Osteoblast (primary cell): ENCODE data around the gene HDAC4. TPM values are rescaled to one million over a fixed set of nuclear protein-coding genes. Genes with fewer than 3 reads are reported as not detected.

Source experiments
- DNase-seq: peaks from one replicate; pipeline ENCODE4 v3.0.0; 2011; ENCODE audit warnings: low spot score, mixed read lengths; ENCODE audit not compliant: insufficient read length; ENCODE audit errors: missing footprints
- H2AFZ ChIP-seq: 2 replicates; pipeline ENCODE4 v1.6.0; 2011; ENCODE audit warnings: mild to moderate bottlenecking, low read length
- H3K27ac ChIP-seq: 2 replicates; pipeline ENCODE4 v1.5.1; 2011; ENCODE audit warnings: mild to moderate bottlenecking, low read depth, low read length, moderate library complexity
- H3K27me3 ChIP-seq: 2 replicates; pipeline ENCODE4 v1.6.0; 2012; ENCODE audit warnings: mild to moderate bottlenecking, control low read depth, inconsistent platforms, low read length, moderate library complexity; ENCODE audit not compliant: insufficient read depth
- H3K36me3 ChIP-seq: 2 replicates; pipeline ENCODE4 v1.5.1; 2011; ENCODE audit warnings: mild to moderate bottlenecking, low read length, control low read depth, moderate library complexity; ENCODE audit not compliant: insufficient read depth
- H3K4me1 ChIP-seq: 2 replicates; pipeline ENCODE4 v1.5.1; 2011; ENCODE audit warnings: mild to moderate bottlenecking, low read length, control low read depth, moderate library complexity; ENCODE audit not compliant: insufficient read depth
- H3K4me2 ChIP-seq: 2 replicates; pipeline ENCODE4 v1.6.0; 2011; ENCODE audit warnings: mild to moderate bottlenecking, low read length; ENCODE audit not compliant: insufficient read depth
- H3K4me3 ChIP-seq: fragments of 200-600 bp; sonication (generic); 3 replicates; pipeline ENCODE4 v1.5.1; 2012; ENCODE audit warnings: mild to moderate bottlenecking, low read length, inconsistent platforms; ENCODE audit not compliant: insufficient read depth
- H3K79me2 ChIP-seq: 2 replicates; pipeline ENCODE4 v1.6.0; 2012; ENCODE audit warnings: mild to moderate bottlenecking, low read length, control low read depth, inconsistent platforms; ENCODE audit not compliant: insufficient read depth
- H3K9me3 ChIP-seq: 2 replicates; pipeline ENCODE4 v1.5.1; 2011; ENCODE audit warnings: low read depth, low read length, control low read depth
- H4K20me1 ChIP-seq: 2 replicates; pipeline ENCODE4 v1.6.0; 2012; ENCODE audit warnings: mild to moderate bottlenecking, low read length, control low read depth; ENCODE audit not compliant: insufficient read depth
- total RNA-seq: library from RNA; depleted of rRNA; stranded (reverse); fragments of >200 nt; gene quantifications from 2 replicates; pipeline ENCODE4 v1.2.3, GENCODE V29; 2012
- TF ChIP-seq, protein P1 (sequence below): IDR thresholded peaks from 2 replicates; pipeline ENCODE4 v1.5.1; 2011; ENCODE audit warnings: mild to moderate bottlenecking, low read depth, low read length, moderate library complexity; ENCODE audit errors: extremely low read depth

HDAC4 gene
- total RNA-seq, 1 donor, result 30.8 TPM

DNA sequence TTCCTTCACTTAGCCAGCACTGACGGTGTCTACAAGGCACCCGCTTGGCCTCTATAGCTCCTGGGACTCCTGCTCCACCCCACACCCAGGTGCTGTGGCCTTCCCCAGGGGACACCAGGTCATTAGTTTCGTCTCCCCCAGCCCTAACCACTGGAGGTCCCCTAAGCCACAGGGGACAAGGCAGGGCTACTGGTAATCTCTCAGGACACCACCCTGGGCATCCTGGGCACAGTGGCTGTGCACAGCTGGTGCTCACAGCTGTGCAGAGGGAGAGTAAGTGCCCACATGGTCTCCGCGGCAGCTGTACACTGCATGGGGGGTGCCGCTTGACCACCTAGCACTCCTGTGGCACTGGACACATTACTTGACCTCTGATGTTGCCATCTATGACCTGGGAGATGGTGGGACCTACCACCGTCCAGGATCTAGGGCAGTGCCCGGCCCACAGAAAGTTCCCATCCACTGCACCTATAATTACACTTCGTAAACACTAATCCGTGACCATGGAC is 134.0 kb downstream of the HDAC4 start:
- DNase-seq, result peak; percentile 85
- peak overlapping the region; percentile 61 for H2AFZ ChIP-seq
- peaks cover 5% of the 10 kb centered on the region for H4K20me1 ChIP-seq
- peaks cover 47% of the 10 kb centered on the region for H3K79me2 ChIP-seq
- TF ChIP-seq, protein P1, sequence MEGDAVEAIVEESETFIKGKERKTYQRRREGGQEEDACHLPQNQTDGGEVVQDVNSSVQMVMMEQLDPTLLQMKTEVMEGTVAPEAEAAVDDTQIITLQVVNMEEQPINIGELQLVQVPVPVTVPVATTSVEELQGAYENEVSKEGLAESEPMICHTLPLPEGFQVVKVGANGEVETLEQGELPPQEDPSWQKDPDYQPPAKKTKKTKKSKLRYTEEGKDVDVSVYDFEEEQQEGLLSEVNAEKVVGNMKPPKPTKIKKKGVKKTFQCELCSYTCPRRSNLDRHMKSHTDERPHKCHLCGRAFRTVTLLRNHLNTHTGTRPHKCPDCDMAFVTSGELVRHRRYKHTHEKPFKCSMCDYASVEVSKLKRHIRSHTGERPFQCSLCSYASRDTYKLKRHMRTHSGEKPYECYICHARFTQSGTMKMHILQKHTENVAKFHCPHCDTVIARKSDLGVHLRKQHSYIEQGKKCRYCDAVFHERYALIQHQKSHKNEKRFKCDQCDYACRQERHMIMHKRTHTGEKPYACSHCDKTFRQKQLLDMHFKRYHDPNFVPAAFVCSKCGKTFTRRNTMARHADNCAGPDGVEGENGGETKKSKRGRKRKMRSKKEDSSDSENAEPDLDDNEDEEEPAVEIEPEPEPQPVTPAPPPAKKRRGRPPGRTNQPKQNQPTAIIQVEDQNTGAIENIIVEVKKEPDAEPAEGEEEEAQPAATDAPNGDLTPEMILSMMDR, result no peak
- no peaks in the 10 kb centered on the region for H3K9me3 ChIP-seq
- H3K4me2 ChIP-seq, result peak overlapping the region; percentile 57
- peak overlapping the region; percentile 86 for H3K27ac ChIP-seq
- H3K4me1 ChIP-seq, result peaks cover 48% of the 10 kb centered on the region
- no peaks in the 10 kb centered on the region for H3K27me3 ChIP-seq
- H3K36me3 ChIP-seq, result no peaks in the 10 kb centered on the region
- H3K4me3 ChIP-seq, result peak overlapping the region; percentile 46

DNA sequence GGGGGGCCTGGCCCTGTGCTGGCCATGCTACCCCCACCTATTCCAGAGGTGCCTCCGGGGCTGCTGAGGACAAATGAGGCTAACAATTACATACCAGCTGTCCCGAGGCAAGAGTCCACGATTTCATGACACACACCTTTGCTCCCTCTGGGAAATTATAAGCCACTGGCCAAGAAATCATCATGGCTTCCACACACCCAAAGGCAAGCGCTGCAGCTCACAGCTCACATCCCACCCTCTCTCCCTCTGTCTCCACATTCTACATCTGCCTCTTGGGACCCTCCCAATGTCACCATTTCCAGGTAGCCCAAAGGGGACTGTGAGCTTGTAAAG is 134.4 kb downstream of the HDAC4 start:
- no peak overlapping the region for H3K4me3 ChIP-seq
- no peaks in the 10 kb centered on the region for H3K36me3 ChIP-seq
- no peak overlapping the region for H2AFZ ChIP-seq
- peaks cover 5% of the 10 kb centered on the region for H4K20me1 ChIP-seq
- no peak overlapping the region for H3K4me2 ChIP-seq
- H3K79me2 ChIP-seq, result peaks cover 51% of the 10 kb centered on the region
- TF ChIP-seq, protein P1, result no peak
- H3K27me3 ChIP-seq, result no peaks in the 10 kb centered on the region
- DNase-seq, result no peak
- H3K9me3 ChIP-seq, result no peaks in the 10 kb centered on the region
- H3K4me1 ChIP-seq, result peaks cover 48% of the 10 kb centered on the region
- peak overlapping the region; percentile 86 for H3K27ac ChIP-seq

DNA sequence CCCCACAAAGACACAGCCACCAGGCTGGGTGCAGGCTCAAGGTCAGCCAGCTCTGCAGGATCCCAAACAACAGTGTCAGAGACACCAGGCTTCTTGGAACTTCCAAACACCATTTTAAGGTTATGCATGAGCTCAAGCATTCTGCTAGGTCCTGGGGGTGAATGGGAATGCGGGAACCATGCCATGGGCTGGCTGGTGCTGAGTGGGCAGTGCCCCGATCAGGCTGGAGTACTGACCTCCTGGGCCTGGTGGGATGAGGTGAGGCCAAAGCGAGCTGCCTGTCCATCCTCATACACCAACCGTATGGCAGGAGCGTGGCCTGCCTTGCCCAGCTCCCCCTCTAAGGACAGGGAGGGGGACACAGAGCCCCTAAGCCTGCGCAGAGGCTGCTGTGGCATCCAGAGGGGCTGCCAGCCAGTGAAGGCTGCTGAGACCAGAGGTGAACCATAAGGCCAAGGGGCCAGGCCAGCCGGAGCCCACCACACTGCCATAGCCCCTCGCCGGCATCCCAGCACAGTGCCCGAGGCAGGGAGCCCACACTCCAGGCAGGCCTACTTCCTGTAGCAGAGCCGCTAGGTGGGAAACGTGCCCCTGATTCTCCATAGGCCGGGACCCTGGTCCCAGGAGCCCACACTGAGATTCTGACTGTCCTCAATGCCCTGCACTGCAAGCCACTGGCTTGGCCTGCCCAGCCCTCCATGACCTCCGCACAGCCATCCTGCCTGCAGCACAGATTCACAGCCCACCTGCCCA is 135.0 kb downstream of the HDAC4 start:
- peak overlapping the region; percentile 76 for H3K27ac ChIP-seq
- peaks cover 57% of the 10 kb centered on the region for H3K79me2 ChIP-seq

More for the DNA sequence above, 135.0 kb downstream of the HDAC4 start:
- Histone ChIP-seq H3K36me3 (no peaks in the 10 kb centered on the region), H3K4me3 (no peak overlapping the region), H3K4me1 (peaks cover 48% of the 10 kb centered on the region), H4K20me1 (peaks cover 5% of the 10 kb centered on the region), H2AFZ (no peak overlapping the region), H3K4me2 (no peak overlapping the region), H3K27me3 (no peaks in the 10 kb centered on the region), H3K9me3 (no peaks in the 10 kb centered on the region)
- peak; percentile 67 for DNase-seq
- TF ChIP-seq, protein P1, result no peak
